DOHH2 (cell line): ENCODE results near the gene PAQR6.

Experiments used
- CTCF ChIP-seq: fragments of 200-600 bp; sonication (generic); IDR thresholded peaks from one replicate; pipeline ENCODE4 v1.5.1; 2014; ENCODE audit warnings: antibody characterized with exemption, mild to moderate bottlenecking, low read depth, low read length; ENCODE audit not compliant: poor library complexity, severe bottlenecking
- EZH2phosphoT487 ChIP-seq: fragments of 200-600 bp; sonication (generic); IDR thresholded peaks from 2 replicates; pipeline ENCODE4 v1.6.1; 2017; ENCODE audit warnings: borderline replicate concordance, mild to moderate bottlenecking, antibody characterized with exemption, low read length, moderate library complexity, mixed read lengths

DNA sequence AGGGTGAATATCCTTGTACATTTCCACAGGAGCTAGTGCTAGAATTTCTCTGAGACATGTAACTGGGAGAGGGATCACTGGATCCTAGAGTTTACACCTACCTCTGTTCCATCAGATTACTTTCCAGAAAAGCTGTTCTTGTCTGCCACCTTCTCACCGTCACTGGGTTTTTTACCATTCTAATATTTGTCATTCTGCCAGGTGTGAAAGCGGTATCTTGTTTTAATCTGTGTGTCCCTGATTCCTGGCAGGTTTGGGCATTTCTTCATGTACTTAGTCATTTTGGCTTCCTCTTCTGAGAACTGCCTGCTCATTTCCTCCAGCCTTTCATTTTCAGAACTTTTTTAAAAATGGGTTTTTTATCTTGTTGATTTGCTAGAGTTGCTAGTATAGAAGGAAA is 30.0 kb downstream of the PAQR6 start:
- TF ChIP-seq EZH2phosphoT487 (no peak), CTCF (no peak)
